NCI-H526 (cell line): Measurements from ENCODE around the gene SGPP2.
"Not testable (repeated sequence)": the region's sequence is repeated elsewhere in the genome, so short reads cannot be mapped to it uniquely, and the experiment has no call there.

Experiments used
- DNase-seq, 2 experiments: peaks; one replicate each; lab custom pipeline; 2025; lab: John Stamatoyannopoulos, UW

The SGPP2 gene

GRCh38 chr2:222576171-222577081 lies 152.1 kb downstream of the SGPP2 start:
- no peak for DNase-seq

- no peak for DNase-seq
These were observed 153.0 kb downstream of the SGPP2 start for GRCh38 chr2:222577341-222577740.

- DNase-seq: peak; percentile 4 to 13
These were observed 158.6 kb downstream of the SGPP2 start for GRCh38 chr2:222582928-222583327.

- DNase-seq: not testable (repeated sequence)
These were observed 160.2 kb downstream of the SGPP2 start for GRCh38 chr2:222584589-222584988.

GRCh38 chr2:222591661-222592060 lies 167.3 kb downstream of the SGPP2 start:
- DNase-seq: no peak

GRCh38 chr2:222592176-222592575 lies 167.8 kb downstream of the SGPP2 start:
- DNase-seq: no peak

- DNase-seq: no peak
These were observed 170.3 kb downstream of the SGPP2 start for GRCh38 chr2:222594679-222595078.

- DNase-seq: no peak
These were observed 171.2 kb downstream of the SGPP2 start for GRCh38 chr2:222595581-222595980.

GRCh38 chr2:222598611-222599010 lies 174.3 kb downstream of the SGPP2 start:
- DNase-seq: no peak

GRCh38 chr2:222603501-222603900 lies 179.2 kb downstream of the SGPP2 start:
- DNase-seq: no peak

GRCh38 chr2:222604749-222605515 lies 180.6 kb downstream of the SGPP2 start:
- no peak for DNase-seq

GRCh38 chr2:222606306-222606705 lies 182.0 kb downstream of the SGPP2 start:
- no peak for DNase-seq

GRCh38 chr2:222608081-222608480 lies 183.7 kb downstream of the SGPP2 start:
- no peak for DNase-seq

GRCh38 chr2:222609381-222609780 lies 185.0 kb downstream of the SGPP2 start:
- DNase-seq: no peak
